ENCODE results near the gene TUBA4A. TPM values are rescaled to one million over a fixed set of nuclear protein-coding genes. Genes with fewer than 3 reads are reported as not detected.

Gene TUBA4A
- total and polyA plus RNA-seq, 9 of the 15 experiments (the other 6 are each of a cell fraction or from before 2014, with no cell fraction given), result 25.1 to 174 (median 42.4) TPM

DNA sequence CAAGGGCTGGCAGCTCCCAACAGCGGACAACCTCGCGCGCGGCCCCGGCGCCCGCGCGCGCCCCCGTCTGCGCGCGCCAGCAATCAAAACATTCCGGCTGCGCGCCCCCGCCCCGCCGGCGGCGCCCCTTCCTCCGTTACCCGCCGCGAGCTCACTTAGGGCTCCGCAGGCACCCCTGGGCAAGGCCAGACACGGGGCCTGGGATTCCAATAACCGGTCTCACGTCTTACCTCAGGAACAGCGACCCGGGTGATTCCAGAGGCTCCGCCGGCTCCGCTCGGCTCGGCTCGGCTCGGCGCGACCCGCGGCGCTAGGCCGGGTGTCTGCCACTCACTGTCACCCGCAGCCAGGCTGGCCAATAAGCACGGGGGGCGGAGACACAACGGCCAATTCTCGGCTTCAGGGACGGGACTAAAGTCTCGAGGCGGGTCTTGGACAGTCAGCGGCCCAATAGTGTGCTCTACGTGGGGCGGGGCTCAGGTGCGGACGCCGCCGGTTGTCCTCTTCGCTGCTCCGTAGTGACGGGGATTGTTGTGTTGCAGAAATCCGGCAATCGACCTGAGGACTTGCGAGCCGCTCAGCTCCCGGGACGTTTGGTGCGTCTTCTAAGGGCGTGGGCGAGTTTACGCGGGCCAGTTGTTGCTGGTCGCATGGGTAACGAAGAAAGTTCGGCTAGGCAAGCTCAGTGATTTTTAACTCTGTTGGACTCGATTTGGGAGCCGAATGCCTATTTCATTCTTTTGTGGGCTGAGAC is 24.2 kb downstream of the TUBA4A start, which contains the start of the genes ANKZF1 and ATG9A:
ANKZF1 (plus strand) TSS at position 502 of the 754 bp plus-strand sequence. CDS start 452 bp downstream, outside the sequence.
ATG9A (minus strand) TSS at position 332 of the 754 bp plus-strand sequence. CDS start 1,612 bp downstream, outside the sequence.
- CTCF ChIA-PET (ENCODE audit: low intra/inter-chr PET ratio), result no interaction called here
- peak; percentile 84 to 97 (median 90) for DNase-seq (ENCODE audit: extremely low read depth in 1 of 4, low spot score in 3 of 4)
- FAIRE-seq, result peak; percentile 99
- in situ Hi-C loops (cut with MboI) (no loop called here), intact Hi-C loops (cut with micrococcal nuclease) (loop anchor here (1.0 to 5.0 kb wide), 4 partner anchors 11 to 68 kb away; partner anchors contain the start of genes ABCB6, GLB1L, STK16 and ZFAND2B)
- under 1% methylated on average over 49 of the region's 80 CpGs for WGBS (ENCODE audit: insufficient coverage, low coverage, missing lambda C conversion rate)
- Histone ChIP-seq H3K36me3 (ENCODE audit: control insufficient read depth, insufficient read depth, low read length) (peaks cover 61% of the 10 kb centered on the region), H3K27me3 (ENCODE audit: control insufficient read depth in 2 of 2, insufficient read depth in 2 of 2, low read length in 2 of 2) (no peaks in the 10 kb centered on the region), H2AFZ (ENCODE audit: low read depth, low read length) (peak within 1 kb of the TSS; percentile 91), H4K20me1 (replicated peaks; ENCODE audit: control insufficient read depth, insufficient read depth, low read length) (no peaks in the 10 kb centered on the region), H3K9me3 (replicated peaks; ENCODE audit: control insufficient read depth, insufficient read depth, low read depth, low read length) (no peaks in the 10 kb centered on the region), H3K9me1 (ENCODE audit: control insufficient read depth, insufficient read depth, low read length) (no peaks in the 10 kb centered on the region), H3K27ac (ENCODE audit: extremely low read depth, low read depth, low read length) (peak within 1 kb of the TSS; percentile 90), H3K4me1 (replicated peaks in 1 of 2; ENCODE audit: control insufficient read depth in 2 of 2, insufficient read depth in 2 of 2, low read length in 2 of 2) (peaks cover 13 to 16% of the 10 kb centered on the region in 2 experiments; a peak in 4 of 5 replicates), H3K9ac (ENCODE audit: insufficient read depth in 1 of 2, low read depth in 2 of 2, low read length in 2 of 2) (peak within 1 kb of the TSS; percentile 96 to 97), H3K4me3 (peak within 1 kb of the TSS; percentile 90), H3K79me2 (ENCODE audit: control insufficient read depth, insufficient read depth, low read length) (peaks cover 52% of the 10 kb centered on the region), H3K4me2 (ENCODE audit: insufficient read depth, low read length) (peak within 1 kb of the TSS; percentile 98)
- POLR2A ChIA-PET, result interaction anchor here (0.6 to 2.1 kb wide), 11 partner anchors 8 to 59 kb away, joined by 3 to 12 read pairs (median 5); partner anchors contain the start of genes ABCB6, GLB1L, STK16 and ZFAND2B
- no TSS peak for BruUV-seq (replicated peaks)
- ATAC-seq, result peak; percentile 98
- peak; percentile 82 to 83 for TF ChIP-seq NRF1 (conservative IDR thresholded peaks at IDR 0.05 in 1 of 2, IDR thresholded peaks at IDR 0.05 in 1 of 2)
- TF ChIP-seq CHAMP1 (IDR thresholded peaks at IDR 0.05), result no peak
- TF ChIP-seq, protein P1, sequence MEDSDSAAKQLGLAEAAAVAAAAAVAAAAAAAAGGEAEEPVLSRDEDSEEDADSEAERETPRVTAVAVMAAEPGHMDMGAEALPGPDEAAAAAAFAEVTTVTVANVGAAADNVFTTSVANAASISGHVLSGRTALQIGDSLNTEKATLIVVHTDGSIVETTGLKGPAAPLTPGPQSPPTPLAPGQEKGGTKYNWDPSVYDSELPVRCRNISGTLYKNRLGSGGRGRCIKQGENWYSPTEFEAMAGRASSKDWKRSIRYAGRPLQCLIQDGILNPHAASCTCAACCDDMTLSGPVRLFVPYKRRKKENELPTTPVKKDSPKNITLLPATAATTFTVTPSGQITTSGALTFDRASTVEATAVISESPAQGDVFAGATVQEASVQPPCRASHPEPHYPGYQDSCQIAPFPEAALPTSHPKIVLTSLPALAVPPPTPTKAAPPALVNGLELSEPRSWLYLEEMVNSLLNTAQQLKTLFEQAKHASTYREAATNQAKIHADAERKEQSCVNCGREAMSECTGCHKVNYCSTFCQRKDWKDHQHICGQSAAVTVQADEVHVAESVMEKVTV (CRISPR knock-in tag; IDR thresholded peaks at IDR 0.05), result 0 out of 2 replicates have a peak, but pooled peaks have one; percentile 36
- TF ChIP-seq ZNF395 (CRISPR knock-in tag; IDR thresholded peaks at IDR 0.05), result peak; percentile 93
- TF ChIP-seq, protein P2, sequence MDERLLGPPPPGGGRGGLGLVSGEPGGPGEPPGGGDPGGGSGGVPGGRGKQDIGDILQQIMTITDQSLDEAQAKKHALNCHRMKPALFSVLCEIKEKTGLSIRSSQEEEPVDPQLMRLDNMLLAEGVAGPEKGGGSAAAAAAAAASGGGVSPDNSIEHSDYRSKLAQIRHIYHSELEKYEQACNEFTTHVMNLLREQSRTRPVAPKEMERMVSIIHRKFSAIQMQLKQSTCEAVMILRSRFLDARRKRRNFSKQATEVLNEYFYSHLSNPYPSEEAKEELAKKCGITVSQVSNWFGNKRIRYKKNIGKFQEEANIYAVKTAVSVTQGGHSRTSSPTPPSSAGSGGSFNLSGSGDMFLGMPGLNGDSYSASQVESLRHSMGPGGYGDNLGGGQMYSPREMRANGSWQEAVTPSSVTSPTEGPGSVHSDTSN (CRISPR knock-in tag; IDR thresholded peaks at IDR 0.05; ENCODE audit: low read depth), result peak; percentile 87
- TF ChIP-seq, protein P2 (tag; conservative IDR thresholded peaks at IDR 0.05; ENCODE audit: low read depth), result peak; percentile 99
- TF ChIP-seq PKNOX1 (IDR thresholded peaks at IDR 0.05), result peak; percentile 100
- TF ChIP-seq POLR2B (IDR thresholded peaks at IDR 0.05; ENCODE audit: low read depth, partially characterized antibody), result peak; percentile 81
- TF ChIP-seq ZNF699 (CRISPR knock-in tag; IDR thresholded peaks at IDR 0.05; ENCODE audit: insufficient replicate concordance), result no peak
- TF ChIP-seq TEAD1 (CRISPR knock-in tag; IDR thresholded peaks at IDR 0.05), result peak in 1 of 2 experiments; percentile 71; a peak in 1 of 4 replicates
